ENCODE data around the gene TSC2. TPM values are rescaled to one million over a fixed set of nuclear protein-coding genes. Genes with fewer than 3 reads are reported as not detected.

TSC2 gene
- 117 TPM for total RNA-seq

DNA sequence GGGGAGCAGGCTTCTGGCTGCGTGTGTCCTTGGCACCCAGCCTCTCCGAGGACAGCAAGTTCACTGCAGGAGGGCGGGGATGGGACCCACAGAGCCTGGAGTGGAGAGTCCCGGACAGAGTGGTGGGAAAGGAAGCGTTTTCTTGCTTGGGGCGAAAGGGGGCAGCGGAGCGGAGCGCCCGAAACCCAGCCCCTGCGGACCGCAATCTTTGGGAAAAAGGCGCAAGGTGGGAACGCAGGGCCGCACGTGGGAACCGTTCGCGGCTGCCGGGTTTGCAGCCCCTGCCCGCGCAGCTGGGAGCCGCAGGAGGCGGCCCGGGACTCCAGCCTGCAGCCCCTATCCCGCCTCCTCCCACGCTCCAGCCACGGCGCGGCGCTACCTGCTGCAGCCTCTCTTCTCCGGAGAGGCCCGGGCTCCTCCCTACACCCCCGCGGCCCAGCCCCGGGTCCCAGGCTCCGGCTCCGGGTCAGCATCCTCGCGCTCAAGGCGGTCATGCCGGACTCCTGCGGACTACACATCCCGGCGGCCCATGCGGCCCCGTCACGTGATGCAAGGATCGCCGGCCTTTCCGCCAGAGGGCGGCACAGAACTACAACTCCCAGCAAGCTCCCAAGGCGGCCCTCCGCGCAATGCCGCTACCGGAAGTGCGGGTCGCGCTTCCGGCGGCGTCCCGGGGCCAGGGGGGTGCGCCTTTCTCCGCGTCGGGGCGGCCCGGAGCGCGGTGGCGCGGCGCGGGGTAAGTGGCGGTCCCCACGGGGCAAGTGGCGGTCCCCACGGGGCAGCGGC, at the start of gene TSC2, which contains the start of gene NTHL1:
TSC2 (plus strand) TSS at position 656 of the 786 bp plus-strand sequence. CDS start 631 bp downstream, outside the sequence.
NTHL1 (minus strand) TSS at position 505 of the 786 bp plus-strand sequence; CDS start at position 494, 11 bp downstream.
- DNase-seq (ENCODE audit: low spot score) (peak; percentile 98), ATAC-seq (peak; percentile 92)

DNA sequence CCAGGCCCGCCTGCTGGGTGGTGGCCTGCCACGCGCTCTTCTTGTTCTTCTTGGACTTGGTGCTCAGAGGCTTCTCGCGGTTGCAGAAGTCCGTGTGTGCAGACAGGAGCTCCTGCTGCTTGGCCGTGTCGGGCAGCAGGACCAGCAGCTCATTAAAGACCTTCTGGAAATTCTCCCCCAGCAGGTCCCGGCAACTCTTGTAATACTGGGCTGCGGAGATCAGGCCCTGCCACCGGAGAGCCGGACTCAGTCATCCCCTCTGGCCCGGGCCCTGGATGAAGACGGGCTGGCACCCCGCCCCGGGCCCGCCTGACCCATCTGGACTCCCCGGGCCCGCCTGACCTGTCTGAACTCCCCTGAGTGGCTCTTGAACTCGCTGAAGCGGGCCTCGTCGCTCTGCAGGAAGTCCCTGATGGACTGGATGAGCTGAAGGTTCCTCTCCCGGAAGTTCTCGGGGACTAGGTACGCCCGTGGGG, 49.4 kb upstream of the TSC2 start:
- ATAC-seq (no peak), DNase-seq (ENCODE audit: low spot score) (no peak)

DNA sequence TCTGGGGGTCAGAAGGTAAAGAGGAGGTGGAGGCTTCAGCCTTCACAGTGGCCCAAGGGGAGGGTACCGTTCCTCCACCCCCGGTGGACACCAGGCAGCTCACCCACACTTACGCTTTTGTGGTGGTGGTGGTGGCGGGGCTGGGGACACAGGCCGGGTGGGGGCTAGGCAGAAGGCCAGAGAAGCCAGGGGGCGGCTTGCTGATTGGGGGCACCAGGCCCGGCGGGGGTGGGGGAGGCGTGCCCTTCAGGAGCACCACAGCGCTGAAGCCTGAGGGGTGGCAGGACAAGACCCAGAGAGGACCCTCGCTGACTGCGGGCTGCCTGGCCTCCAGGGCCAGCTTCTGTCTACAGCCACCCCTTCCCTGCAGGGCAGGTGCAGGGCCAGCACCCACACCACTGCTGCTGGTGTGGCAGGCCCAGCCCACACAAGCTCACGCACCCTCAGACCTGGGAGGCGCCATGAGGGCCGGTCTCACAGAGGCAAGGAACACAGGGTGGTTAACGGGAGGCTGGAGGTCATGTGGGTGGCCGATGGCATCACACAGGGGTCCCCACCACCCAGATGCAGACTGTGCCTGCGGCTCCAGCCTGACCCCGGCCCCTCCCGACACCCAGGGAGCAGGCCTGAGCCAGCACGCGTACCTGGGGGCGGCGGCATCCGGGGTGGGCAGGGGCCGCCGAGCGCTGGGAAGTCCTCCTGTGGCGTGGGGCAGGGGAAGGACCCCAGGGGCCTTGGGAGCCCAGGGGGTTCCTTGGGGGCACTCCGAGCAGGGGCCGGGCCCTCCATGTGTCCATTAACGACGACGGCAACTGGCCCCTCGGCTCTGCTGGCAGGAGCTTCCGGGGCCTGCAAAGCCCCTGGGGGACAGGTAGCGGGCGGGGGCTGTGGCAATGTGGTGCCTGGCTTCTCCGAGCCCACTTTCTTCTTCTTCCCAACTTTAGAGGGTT, 48.7 kb upstream of the TSC2 start:
- no peak for DNase-seq (ENCODE audit: low spot score)

DNA sequence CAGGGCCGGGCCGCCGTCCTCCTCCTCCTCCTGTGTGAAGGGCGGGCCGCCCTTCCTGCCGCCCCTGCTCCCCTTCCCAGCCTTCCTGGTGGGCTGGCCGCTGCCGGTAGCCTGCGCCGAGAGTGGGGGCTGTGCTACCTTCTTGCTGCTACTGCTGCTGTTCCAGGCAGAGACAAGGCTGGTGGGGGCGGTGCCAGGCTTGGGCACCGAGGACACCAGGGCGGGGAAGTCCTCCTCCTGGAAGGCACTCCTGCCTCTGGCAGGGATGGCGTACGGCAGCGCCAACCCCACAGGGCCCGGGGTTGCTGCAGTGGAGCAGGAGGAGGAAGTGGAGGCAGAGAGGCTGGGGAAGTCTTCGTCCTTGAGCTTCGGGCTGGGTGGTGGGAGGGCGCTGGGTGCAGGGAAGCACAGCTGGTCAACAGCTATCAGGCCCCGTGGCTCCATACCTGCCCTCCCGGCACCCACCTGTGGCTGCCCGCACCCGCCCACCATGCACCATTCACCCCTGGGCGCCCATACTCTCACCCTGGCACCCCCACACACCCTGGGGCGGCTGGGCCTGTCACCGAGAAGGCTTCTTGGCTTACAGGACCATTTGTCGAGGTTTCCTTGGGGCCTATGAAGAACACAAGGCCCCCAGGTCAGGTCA, 47.8 kb upstream of the TSC2 start:
- ATAC-seq, result no peak
- DNase-seq (ENCODE audit: low spot score), result no peak

More for the DNA sequence above, 48.7 kb upstream of the TSC2 start:
- no peak for ATAC-seq

DNA sequence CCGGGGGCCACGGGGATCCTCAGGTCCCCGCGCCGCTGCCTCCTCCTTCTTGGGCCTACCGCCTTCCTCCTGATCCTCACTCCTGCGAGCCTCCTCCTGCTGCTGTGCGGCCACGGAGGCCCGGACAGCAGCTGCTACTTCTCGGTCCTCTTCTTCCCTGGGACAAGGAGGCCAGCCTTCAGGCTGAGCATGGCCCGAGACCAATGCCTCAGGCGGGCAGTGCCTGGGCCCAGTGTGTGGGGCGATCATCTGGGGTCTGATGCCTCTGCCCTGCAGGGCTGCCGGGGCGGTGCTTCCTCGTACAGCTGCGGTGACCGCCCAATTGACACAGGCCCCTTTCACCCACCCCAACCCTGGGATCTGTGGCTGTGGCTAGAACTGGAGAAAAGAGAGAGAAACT, 46.8 kb upstream of the TSC2 start:
- no peak for ATAC-seq
- DNase-seq (ENCODE audit: low spot score), result no peak

DNA sequence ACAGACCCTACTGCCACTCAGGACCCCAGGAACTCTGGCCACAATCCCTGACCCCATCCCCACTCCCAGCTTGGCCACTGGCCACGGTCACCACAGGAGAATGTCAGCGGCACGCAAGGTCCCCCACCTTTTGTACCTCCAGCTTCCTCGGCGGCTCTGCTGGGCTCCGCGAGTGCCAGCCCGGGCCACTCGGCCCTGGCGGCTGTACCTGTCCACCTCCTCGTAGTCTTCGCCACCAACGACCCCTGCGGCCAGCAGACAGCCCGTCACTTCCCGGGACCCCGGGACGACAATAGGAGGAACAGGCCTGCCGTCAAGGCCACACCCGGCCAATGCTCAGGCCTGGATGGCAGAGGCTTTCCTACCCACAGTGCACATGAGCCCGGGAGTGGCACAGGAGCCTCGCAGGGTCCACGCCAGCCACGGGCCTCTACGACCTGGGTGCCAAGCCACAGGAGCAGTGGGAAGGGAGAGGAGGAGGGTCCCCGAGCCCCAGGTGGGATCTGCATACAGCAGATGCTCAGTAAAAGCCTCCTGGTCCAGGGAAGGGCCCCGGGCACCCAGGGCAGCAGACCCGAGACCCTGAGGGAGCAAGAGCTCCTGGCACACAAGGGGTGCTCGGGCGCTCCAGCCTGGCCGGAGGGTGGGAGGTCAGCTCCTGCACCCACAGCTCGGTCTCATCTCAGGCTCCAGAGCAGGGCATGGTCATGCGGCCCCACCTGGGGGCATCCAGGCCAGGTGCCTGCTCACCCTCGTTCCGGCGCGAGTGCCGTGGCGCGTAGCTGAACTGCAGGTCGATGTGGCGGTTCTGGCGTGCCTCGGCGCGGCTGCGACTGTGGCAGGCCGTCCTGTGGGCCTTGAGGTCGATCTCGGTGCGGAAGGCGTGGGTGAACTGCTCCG, 46.1 kb upstream of the TSC2 start:
- DNase-seq (ENCODE audit: low spot score), result no peak

DNA sequence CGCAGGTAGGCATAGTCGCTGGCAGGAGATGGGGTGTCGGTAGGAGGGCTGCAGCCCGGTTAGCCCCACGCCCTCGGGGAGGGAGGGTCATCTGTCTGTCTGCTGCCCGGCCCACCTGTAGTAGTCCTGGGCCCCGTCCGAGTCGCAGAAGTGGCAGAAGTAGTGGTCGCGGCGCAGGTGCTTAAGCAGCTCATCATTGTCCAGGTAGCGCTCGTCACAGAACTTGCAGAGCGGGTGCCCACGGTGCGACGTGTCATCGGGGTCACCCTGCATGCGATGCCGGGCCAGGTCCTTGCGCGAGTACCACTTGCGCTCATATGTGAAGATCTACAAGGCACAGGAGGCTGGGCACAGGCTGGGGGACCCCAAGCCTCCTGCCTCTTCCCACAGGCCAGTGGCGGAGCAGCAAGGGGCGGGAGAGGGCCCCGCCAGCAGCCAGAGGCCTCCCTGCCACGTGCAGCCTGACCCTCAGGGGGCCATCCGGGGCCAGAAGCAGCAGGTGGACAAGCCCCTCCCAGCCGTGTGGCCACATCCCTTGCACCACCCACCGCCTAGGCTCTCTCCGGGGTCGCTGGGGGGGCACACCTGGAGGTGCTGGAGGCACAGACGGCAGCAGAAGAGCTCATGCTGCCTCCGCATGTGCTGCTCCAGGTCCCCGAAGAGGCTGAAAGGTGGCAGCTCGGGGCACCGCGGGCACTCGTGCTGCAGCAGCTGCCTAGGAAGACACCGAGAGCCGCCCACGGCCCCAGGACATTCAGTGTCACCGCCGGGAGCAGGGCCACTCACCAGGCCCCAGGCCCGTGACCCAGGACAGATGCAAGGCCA, 45.2 kb upstream of the TSC2 start:
- DNase-seq (ENCODE audit: low spot score), result no peak
- no peak for ATAC-seq

More for the DNA sequence above, 46.1 kb upstream of the TSC2 start:
- no peak for ATAC-seq

DNA sequence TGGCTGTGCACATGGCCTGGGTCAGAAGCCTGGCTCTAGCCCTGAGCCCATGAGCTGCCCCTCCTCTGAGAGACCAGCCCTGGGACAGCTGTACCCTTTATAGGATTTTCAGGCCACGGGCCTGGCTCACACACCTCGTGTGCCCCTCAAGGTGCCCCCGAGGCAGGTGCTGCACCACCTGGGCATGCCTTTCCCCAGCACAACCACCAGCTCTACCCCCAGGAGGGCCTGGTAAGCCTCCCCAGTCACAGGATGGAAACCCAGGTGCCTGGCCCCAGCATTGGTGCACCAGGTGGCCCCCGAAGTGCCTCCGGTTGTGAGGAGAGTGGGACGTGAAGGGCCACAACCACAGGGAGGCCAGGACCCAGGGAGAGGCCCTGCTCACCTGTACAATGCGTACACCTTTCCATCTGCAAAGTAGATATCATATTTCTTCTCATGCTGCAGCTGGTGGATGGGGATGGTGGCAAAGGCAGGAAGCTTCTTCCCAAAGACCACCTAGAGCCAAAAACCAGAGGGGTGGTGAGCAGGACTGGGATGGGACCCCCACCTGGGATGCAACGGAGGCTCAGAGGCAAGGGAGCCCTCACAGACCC, 44.5 kb upstream of the TSC2 start:
- DNase-seq (ENCODE audit: low spot score), result no peak

DNA sequence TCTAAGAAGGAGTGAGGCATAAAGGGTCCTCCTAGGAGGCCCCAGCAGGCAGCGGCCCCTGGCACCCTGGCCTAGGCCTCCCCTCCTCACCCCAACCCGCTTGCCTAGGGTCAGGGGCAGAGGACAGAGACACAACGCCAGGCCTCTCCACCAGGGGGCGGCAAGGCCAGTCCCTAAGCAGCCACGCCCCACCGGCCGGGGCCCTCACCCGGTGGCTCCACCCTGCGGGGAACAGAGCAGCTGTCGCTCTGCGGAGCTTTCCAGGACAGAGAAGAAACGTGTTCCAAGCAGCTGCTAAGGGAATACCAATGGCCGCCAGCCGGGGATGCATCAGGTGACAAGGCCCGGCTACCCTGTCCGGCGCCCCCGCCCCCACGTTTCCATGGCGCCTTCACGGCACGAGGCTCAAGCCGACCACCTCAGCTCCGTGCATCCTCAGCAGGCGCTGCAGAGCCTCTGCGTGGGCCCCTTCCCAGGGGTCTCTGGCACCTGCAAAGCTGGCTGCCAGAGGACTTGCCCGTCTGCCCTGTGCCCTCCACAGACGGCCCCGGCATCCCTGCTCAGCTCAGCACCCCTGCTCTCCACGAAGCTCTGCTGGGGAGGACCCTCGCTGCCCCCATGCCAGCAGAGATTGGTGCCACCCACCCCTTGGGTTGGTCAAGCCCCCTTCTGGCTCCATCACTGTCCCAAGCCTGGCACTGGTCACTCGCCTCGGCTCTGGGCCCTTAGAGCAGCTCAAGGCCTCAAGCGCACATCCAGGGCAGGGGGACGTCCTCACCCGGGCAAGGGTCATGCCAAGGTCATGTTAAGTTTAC, 43.8 kb upstream of the TSC2 start:
- DNase-seq (ENCODE audit: low spot score), result peak; percentile 86
- ATAC-seq, result peak; percentile 84

More for the DNA sequence above, 44.5 kb upstream of the TSC2 start:
- no peak for ATAC-seq

DNA sequence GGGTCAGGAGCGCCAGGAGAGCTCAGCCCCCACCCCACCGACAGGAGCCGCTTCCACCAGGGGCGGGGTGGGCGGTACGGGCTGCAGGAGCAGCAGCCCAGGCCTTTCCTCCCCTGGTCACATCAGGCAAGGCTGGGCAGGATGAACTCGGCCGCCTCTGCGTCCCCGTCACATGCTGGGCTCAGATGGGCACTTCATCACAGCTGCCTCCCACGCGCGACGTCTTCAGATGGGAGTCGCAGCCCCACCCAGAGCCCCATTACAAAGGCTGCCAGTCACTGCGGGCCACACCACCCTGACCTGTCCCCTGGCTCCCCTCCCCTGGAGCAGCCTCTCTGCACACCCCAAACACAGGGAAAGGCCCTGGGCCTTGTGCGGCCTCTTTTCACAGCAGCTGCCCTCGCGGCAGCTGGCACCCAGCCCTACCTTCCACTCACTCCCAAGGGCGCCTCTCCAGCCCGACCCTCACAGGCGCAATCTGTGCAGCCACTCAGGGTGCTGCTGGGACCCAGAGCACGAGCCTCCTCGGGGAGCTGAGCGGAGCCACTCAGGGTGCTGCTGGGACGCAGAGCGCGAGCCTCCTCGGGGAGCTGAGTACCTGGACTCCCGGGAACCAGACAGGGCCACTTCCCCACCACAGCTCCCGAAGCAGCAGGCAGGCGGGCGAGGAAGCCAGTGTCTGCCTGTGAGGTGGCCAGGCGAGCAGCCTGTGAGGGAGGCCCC, 42.8 kb upstream of the TSC2 start:
- DNase-seq (ENCODE audit: low spot score), result no peak
- no peak for ATAC-seq

DNA sequence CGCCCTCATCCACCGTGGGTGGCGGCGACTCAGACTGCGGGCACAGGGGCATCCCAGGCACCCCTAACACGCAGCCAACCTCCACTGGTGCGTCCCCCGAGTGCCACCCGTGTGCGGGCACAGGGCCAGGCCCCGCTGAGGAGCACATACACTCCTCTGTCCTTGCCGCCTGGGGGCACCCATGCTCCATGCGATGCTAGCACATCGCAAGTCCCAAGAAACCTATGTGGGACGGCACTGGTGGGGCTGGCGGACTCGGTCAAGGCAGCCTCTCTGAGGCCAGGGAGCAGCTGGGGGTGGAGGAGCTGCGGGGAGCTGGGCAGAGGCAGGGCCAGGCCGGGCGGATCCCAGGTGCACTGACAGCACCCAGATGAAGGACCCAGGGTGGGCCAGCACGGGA, 42.1 kb upstream of the TSC2 start:
- ATAC-seq, result no peak
- DNase-seq (ENCODE audit: low spot score), result no peak

DNA sequence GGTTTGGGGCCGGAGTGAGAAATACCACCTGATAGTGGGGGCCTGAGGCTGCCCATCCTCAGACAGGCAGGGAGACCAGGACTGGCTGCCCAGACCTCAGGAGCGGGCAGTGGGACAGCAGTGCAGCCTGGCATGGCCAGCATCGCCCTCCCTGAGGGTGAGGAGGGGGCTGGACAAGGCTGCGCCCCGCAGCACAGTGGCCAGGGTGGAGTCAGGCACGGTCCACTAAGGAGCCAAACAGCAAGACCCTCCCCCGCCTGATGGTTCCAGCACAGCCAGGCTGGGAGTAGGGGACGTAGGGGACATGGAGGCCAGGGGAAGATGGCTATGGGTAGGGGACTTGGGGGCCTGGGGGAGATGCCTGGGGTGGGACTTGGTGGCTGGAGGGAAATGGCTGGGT, 41.5 kb upstream of the TSC2 start:
- ATAC-seq, result no peak

DNA sequence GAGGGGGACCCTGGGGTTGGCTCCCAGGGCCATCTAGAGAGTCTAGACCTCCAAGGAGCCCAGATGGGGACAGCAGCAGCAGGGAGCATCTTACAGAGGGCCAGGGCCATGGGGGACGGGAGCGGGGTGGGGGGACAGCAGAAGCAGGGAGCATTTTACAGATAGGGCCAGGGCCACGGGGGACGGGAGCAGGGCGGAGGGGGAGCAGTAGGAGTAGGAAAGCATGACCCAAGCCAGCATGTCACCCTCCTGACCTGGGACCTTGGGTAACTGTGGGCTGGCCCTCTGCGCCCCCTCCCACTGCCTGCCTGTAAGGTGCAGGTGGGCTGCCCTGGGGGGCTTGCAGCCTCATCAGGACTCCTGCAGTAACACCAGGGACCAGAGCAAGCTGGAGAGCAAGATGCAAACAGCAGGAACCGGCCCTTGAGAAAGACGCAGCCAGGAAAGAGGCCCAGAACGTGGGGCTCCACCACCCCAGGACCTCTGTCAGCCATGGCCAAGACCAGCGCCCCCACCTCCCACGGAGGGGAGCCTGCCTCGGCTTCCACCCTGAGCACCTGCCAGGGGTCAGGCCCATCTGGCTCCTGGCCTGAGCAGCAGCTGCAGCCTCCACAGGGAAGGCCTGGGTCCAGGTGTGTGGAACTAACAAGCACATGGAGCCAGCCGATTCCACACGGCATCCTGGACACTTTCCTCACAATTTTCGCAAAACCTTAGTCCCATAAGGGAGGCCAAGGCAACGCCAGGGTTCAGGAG, 40.5 kb upstream of the TSC2 start:
- ATAC-seq (no peak), DNase-seq (ENCODE audit: low spot score) (no peak)

More for the DNA sequence above, 41.5 kb upstream of the TSC2 start:
- no peak for DNase-seq (ENCODE audit: low spot score)

DNA sequence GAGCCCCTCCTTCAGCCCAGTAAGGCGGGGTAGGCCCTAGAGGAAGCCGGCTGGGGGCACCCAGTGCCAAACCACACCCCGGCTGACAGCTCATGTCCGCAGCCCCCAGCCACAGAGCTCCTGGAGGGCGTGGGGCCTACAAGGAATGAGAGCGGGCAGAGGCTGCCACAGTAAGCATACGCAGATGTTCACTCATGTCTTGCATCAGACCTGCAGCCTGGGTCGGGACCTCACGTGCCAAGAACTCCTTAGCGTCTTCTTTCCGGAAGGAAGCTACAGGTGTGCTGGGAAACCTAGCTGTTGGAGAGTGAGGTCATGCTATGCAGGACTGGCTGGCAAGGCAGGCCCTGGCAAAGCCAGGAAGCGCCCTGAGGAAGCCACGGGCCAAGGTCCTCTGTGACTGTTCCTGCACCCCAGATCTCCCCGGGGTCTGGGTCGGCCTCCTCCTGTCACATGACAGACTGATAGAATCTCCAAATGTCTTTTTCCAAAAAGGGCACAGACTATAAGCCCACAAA, 39.7 kb upstream of the TSC2 start:
- DNase-seq (ENCODE audit: low spot score), result no peak
- no peak for ATAC-seq

DNA sequence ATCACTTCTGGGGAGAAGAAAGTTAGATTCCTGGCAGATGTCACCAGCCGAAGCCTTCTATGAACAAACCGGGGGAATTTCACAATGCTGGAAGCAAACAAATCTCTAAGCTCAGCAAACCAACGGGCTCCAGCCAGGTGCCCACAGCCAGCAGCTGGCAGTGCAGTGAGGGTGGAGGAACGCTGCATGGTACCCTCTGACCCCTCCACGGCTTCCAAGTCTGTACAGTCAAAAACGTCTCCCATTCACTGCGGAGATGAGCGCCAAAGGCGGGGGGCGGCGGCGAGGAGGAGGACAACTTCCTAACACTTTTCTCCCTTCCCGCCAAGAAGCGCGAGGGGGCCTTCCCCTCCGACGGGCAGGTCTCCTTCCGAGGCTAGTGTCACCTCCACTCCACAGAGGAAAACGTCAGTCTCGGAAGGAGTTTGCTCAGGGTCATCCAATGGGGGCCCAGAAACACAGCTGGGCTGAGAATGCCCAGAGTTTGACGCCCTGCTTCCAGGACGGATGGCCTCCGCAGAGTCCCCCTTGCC, 39.1 kb upstream of the TSC2 start:
- DNase-seq (ENCODE audit: low spot score) (peak; percentile 91), ATAC-seq (peak; percentile 78)

Measured in left lobe of liver (tissue), 2 donors.